Adrenal gland (tissue), 12 donors: Measurements from ENCODE around the gene NPAS3. TPM values are rescaled to one million over a fixed set of nuclear protein-coding genes. Genes with fewer than 3 reads are reported as not detected.
A peak's percentile ranks its signal among the peaks of the same experiment; 100 is the strongest.

Experiments
- DNase-seq, 7 donors: peaks; one replicate each; pipeline ENCODE4 v3.0.0-alpha.2; 2019 to 2020
- H3K27ac ChIP-seq, 5 donors: fragments of 200-600 bp; sonication (generic) in 4 of 5; 1 replicate in 3 of 5; 2 replicates in 2 of 5; pipeline versions ENCODE4 v1.5.1 to v1.8.0; 2016 to 2020; ENCODE audit warnings: mild to moderate bottlenecking in 1 of 5
- H3K27me3 ChIP-seq: fragments of 200-600 bp; 2 replicates; pipeline ENCODE4 v1.8.0; 2021
- H3K36me3 ChIP-seq, 2 donors: fragments of 200-600 bp; replicated peaks in 1 of 2; 1 replicate in 1 of 2; 2 replicates in 1 of 2; pipeline versions ENCODE4 v1.5.1 to v1.8.0; 2018 to 2022
- H3K4me1 ChIP-seq, 2 donors: fragments of 200-600 bp; replicated peaks in 1 of 2; 1 replicate in 1 of 2; 2 replicates in 1 of 2; pipeline versions ENCODE4 v1.5.1 to v1.8.0; 2018 to 2021
- H3K4me3 ChIP-seq, 4 donors: fragments of 200-600 bp; sonication (generic) in 3 of 4; one replicate each; pipeline ENCODE4 v1.5.1; 2016 to 2018
- H3K9me3 ChIP-seq, 3 donors: fragments of 200-600 bp; sonication (generic) in 1 of 3; replicated peaks in 1 of 3; 1 replicate in 2 of 3; 2 replicates in 1 of 3; pipeline versions ENCODE4 v1.5.1 to v1.8.0; 2016 to 2021
- POLR2A ChIP-seq, 2 donors: fragments of 450-650 bp; IDR thresholded peaks; one replicate each; pipeline ENCODE4 v1.6.1; 2017; ENCODE audit warnings: antibody characterized with exemption in 2 of 2, mild to moderate bottlenecking in 2 of 2, moderate library complexity in 1 of 2
- WGBS, 4 donors: extraction: QIAGEN DNeasy Blood & Tissue Kit in 2 of 4; methylation state at CpG; one replicate each; pipeline versions ENCODE4 v1.1.5 to v1.1.7; 2013 to 2017; 5-methylcytosine and 5-hydroxymethylcytosine counted together
- intact Hi-C, 2 donors: fragments of 100-400 bp; cut with DNase I; formaldehyde crosslinking; loops; one replicate each; pipeline versions ENCODE4 v1.14.1 to v1.15.0; 2022 to 2023
- polyA plus RNA-seq, 3 donors: library from polyadenylated mRNA; stranded (reverse); fragments of 200-250 nt in 2 of 3; fragments of 350-450 nt in 1 of 3; fragmentation: Illumina TruSeq in 1 of 3; extraction: RNeasy Lipid Tissue Mini Kit (QIAGEN cat#74804) in 1 of 3; gene quantifications; one replicate each; pipeline ENCODE4 v1.2.3, GENCODE V29; 2013 to 2014
- total RNA-seq, 9 donors: library from RNA; depleted of rRNA in 4 of 9; stranded (reverse); fragments of >200 nt in 4 of 9; fragments of 120-200 nt in 1 of 9; fragmentation: NEBNext Ultra II Directional in 1 of 9; extraction: Animal tissue kit (Norgen Biotek cat#: 25700) in 1 of 9; gene quantifications; one replicate each; pipeline versions ENCODE4 v1.1.0 to v1.2.4, GENCODE V29; 2013 to 2023
- TF ChIP-seq, protein P1 (sequence below), 6 experiments: fragments of 450-650 bp in 4 of 6; fragments of 200-600 bp in 2 of 6; sonication (generic) in 1 of 6; IDR thresholded peaks; 1 replicate in 5 of 6; 2 replicates in 1 of 6; pipeline versions ENCODE4 v1.5.1 to v1.8.0; 2016 to 2021; ENCODE audit warnings: antibody characterized with exemption in 6 of 6, mild to moderate bottlenecking in 2 of 6, moderate library complexity in 1 of 6
- donor health status: healthy with polysubstance abuse.
- donor health status: Bipolar disorder and iron deficiency.
- donor health status: DM: yes; HTN: yes; CAD: no.
- donor health status: DM: no; HTN: no; CAD: no.
- donor health status: DM: no; HTN: no; CAD: no.
- donor health status: DM: yes; HTN: yes; CAD: no.

The NPAS3 gene
- total and polyA plus RNA-seq, 12 donors = 0.36 to 7.5 (median 1.5) TPM

DNA sequence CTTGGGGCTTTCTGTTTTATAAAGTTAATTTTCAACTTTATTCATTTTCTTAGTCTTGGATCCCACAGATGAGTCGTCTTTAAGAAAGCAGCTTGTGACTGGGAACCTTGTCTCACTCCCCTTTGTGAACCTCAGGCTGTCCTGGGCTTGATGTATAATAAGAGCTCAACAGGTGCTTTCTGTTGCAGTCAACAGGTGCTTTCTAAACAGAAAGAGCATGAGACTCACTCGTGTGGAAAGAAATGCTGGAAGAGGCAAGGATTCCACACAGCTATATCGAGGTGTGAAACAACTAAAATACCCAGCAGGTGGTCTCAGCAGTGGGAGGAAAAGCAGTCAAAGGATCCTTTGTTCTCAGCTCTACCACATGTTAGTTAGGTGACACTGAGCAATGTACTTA is 613.3 kb downstream of the NPAS3 start:
- WGBS, 4 donors = 78 to 86% (median 82%) methylated on average over 3 of the region's 3 CpGs
- intact Hi-C loops = no loop called here
- no peaks in the 10 kb centered on the region for H3K36me3 ChIP-seq
- TF ChIP-seq POLR2A (IDR thresholded peaks at IDR 0.05) = no peak
- TF ChIP-seq, protein P1, sequence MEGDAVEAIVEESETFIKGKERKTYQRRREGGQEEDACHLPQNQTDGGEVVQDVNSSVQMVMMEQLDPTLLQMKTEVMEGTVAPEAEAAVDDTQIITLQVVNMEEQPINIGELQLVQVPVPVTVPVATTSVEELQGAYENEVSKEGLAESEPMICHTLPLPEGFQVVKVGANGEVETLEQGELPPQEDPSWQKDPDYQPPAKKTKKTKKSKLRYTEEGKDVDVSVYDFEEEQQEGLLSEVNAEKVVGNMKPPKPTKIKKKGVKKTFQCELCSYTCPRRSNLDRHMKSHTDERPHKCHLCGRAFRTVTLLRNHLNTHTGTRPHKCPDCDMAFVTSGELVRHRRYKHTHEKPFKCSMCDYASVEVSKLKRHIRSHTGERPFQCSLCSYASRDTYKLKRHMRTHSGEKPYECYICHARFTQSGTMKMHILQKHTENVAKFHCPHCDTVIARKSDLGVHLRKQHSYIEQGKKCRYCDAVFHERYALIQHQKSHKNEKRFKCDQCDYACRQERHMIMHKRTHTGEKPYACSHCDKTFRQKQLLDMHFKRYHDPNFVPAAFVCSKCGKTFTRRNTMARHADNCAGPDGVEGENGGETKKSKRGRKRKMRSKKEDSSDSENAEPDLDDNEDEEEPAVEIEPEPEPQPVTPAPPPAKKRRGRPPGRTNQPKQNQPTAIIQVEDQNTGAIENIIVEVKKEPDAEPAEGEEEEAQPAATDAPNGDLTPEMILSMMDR (IDR thresholded peaks at IDR 0.05) = no peak
- no peak overlapping the region for H3K4me3 ChIP-seq
- no peaks in the 10 kb centered on the region for H3K27me3 ChIP-seq
- peaks cover 0 to 6% of the 10 kb centered on the region in 2 donors for H3K4me1 ChIP-seq
- no peaks in the 10 kb centered on the region for H3K9me3 ChIP-seq
- DNase-seq = no peak
- H3K27ac ChIP-seq = no peak overlapping the region

DNA sequence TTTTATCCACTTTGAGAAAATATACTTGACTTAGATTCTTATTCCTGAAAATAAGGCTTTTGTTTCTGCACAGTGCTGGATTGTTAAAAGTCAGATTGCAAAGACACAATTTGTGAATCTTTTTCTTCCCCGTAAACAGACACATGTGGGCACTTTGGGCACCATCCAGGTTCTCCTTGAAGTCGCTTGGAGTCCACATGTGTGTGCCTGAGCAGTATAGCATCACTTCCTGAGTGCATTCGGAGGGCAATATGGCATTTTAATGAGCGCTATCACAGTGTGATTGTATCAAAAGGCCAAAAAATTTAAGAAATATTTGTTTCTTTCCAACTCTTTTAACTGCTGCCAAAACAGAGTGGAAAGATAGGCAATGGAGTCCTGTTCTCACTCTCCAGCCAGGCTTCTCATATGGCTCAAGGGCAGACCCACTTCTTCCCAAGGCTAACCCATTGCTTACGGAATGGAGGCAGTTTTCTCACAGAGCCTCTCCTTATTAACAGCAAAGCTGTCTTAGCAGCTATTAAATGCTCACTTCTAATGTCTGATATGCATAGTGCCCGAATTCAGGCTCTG is 615.1 kb downstream of the NPAS3 start:
- DNase-seq = peak in 3 of 7 donors; percentile 14 to 22 (median 16)
- TF ChIP-seq POLR2A (IDR thresholded peaks at IDR 0.05) = no peak
- TF ChIP-seq, protein P1 (IDR thresholded peaks at IDR 0.05) = no peak
- H3K27me3 ChIP-seq = no peaks in the 10 kb centered on the region
- no peak overlapping the region for H3K4me3 ChIP-seq
- WGBS, 4 donors = 47 to 70% (median 51%) methylated on average over 6 of the region's 6 CpGs
- peaks cover 0 to 6% of the 10 kb centered on the region in 2 donors for H3K4me1 ChIP-seq
- intact Hi-C loops = no loop called here
- no peaks in the 10 kb centered on the region for H3K36me3 ChIP-seq
- H3K27ac ChIP-seq = no peak overlapping the region
- no peaks in the 10 kb centered on the region for H3K9me3 ChIP-seq

- Histone ChIP-seq H3K36me3 (no peaks in the 10 kb centered on the region), H3K27me3 (no peaks in the 10 kb centered on the region), H3K9me3 (no peaks in the 10 kb centered on the region), H3K27ac (no peak overlapping the region), H3K4me3 (no peak overlapping the region), H3K4me1 (peaks cover 0 to 6% of the 10 kb centered on the region in 2 donors)
- TF ChIP-seq, protein P1 (IDR thresholded peaks at IDR 0.05) = no peak
- TF ChIP-seq POLR2A (IDR thresholded peaks at IDR 0.05) = no peak
- intact Hi-C loops = no loop called here
- DNase-seq = no peak
- 87 to 89% (median 87%) methylated on average over 2 of the region's 2 CpGs for WGBS, 4 donors
Measured at GRCh38 chr14:33554988-33555387, 616.3 kb downstream of the NPAS3 start.

GRCh38 chr14:33555710-33556350 is 617.2 kb downstream of the NPAS3 start:
- intact Hi-C loops = no loop called here
- Histone ChIP-seq H3K27me3 (no peaks in the 10 kb centered on the region), H3K4me1 (peaks cover 0 to 6% of the 10 kb centered on the region in 2 donors), H3K9me3 (no peaks in the 10 kb centered on the region), H3K27ac (no peak overlapping the region), H3K4me3 (no peak overlapping the region), H3K36me3 (no peaks in the 10 kb centered on the region)
- DNase-seq = no peak
- WGBS, 4 donors = 74 to 78% (median 76%) methylated on average over 5 of the region's 5 CpGs
- TF ChIP-seq, protein P1 (IDR thresholded peaks at IDR 0.05) = no peak
- TF ChIP-seq POLR2A (IDR thresholded peaks at IDR 0.05) = no peak
